ENCODE results near the gene TRAFD1.
"Not testable (repeated sequence)": the region's sequence is repeated elsewhere in the genome, so short reads cannot be mapped to it uniquely, and the experiment has no call there.

Gene TRAFD1

GRCh38 chr12:112105891-112106290 lies 19.5 kb upstream of the TRAFD1 start:
- TF ChIP-seq ZNF565 (CRISPR knock-in tag; conservative IDR thresholded peaks at IDR 0.05; ENCODE audit: low read depth) (no peak), PATZ1 (CRISPR knock-in tag; IDR thresholded peaks at IDR 0.05; ENCODE audit: borderline replicate concordance) (no peak), RARB (CRISPR knock-in tag; IDR thresholded peaks at IDR 0.05) (no peak), ZFP30 (CRISPR knock-in tag; IDR thresholded peaks at IDR 0.05) (no peak), ARNTL (CRISPR knock-in tag; IDR thresholded peaks at IDR 0.05; ENCODE audit: borderline replicate concordance, low read depth) (no peak), POU6F1 (CRISPR knock-in tag; IDR thresholded peaks at IDR 0.05; ENCODE audit: borderline replicate concordance, low read depth) (no peak), GLIS3 (CRISPR knock-in tag; IDR thresholded peaks at IDR 0.05) (no peak), ZNF8 (CRISPR knock-in tag; IDR thresholded peaks at IDR 0.05) (no peak), ZFP3 (CRISPR knock-in tag; IDR thresholded peaks at IDR 0.05) (no peak), ESRRG (CRISPR knock-in tag; IDR thresholded peaks at IDR 0.05) (no peak), OSR1 (CRISPR knock-in tag; IDR thresholded peaks at IDR 0.05) (no peak), CSDC2 (CRISPR knock-in tag; IDR thresholded peaks at IDR 0.05) (no peak), PPARA (CRISPR knock-in tag; IDR thresholded peaks at IDR 0.05; ENCODE audit: borderline replicate concordance) (no peak), BACH2 (CRISPR knock-in tag; IDR thresholded peaks at IDR 0.05; ENCODE audit: borderline replicate concordance) (no peak), CSRNP3 (CRISPR knock-in tag; IDR thresholded peaks at IDR 0.05) (no peak)
- ATAC-seq, result no peak

GRCh38 chr12:112107306-112108201 lies 17.8 kb upstream of the TRAFD1 start:
- peak; percentile 14 for ATAC-seq
- TF ChIP-seq ISL1 (CRISPR knock-in tag; IDR thresholded peaks at IDR 0.05) (no peak), PPARA (CRISPR knock-in tag; IDR thresholded peaks at IDR 0.05; ENCODE audit: borderline replicate concordance) (no peak), ESRRG (CRISPR knock-in tag; IDR thresholded peaks at IDR 0.05) (no peak), ZFP30 (CRISPR knock-in tag; IDR thresholded peaks at IDR 0.05) (no peak)

GRCh38 chr12:112108202-112109079 lies 16.9 kb upstream of the TRAFD1 start, which contains the start of gene NAA25:
TSS of gene NAA25 (minus strand) at chr12:112108783. CDS start at chr12:112108773, 10 bp downstream.
- peak; percentile 84 for ATAC-seq
- TF ChIP-seq TSHZ2 (CRISPR knock-in tag; IDR thresholded peaks at IDR 0.05), result no peak
- TF ChIP-seq SNAI2 (CRISPR knock-in tag; IDR thresholded peaks at IDR 0.05), result no peak
- 0 out of 2 replicates have a peak, but pooled peaks have one; percentile 67 for TF ChIP-seq CSDC2 (CRISPR knock-in tag; IDR thresholded peaks at IDR 0.05)

- not testable (repeated sequence) for ATAC-seq
These were observed 14.3 kb upstream of the TRAFD1 start for GRCh38 chr12:112110787-112111662.
